SK-N-MC (cell line): Measurements from ENCODE around the gene PCGF3.

Experiments
- FOXP2 ChIP-seq: optimal IDR thresholded peaks from 2 replicates; pipeline ENCODE3; 2011; ENCODE audit warnings: mild to moderate bottlenecking, moderate library complexity; ENCODE audit not compliant: insufficient read depth; ENCODE audit errors: extremely low read length, control extremely low read depth
- POLR2AphosphoS5 ChIP-seq: IDR thresholded peaks from 2 replicates; pipeline ENCODE4 v1.6.1; 2012; ENCODE audit warnings: mild to moderate bottlenecking, low read depth, low read length, borderline replicate concordance

DNA sequence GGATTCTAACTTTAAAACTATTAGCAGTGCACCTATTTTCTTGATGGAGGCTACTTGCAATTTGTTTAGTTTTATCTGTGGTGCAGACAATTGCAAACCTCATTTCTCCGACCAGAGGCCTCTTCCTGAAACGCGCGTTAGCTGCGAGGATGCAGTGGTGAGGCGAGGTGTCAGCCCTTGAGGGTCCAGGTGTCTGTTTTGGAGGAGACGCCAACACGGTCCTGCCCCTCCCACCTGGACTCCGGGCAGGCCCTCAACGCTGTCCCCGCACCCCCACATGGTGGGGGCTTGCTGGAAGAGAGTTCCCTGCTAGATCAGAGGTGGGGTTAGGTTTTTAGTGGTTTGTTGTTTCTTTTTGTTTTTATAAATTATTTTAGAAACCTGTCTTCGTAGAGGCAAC is 34.4 kb downstream of the PCGF3 start:
- TF ChIP-seq POLR2AphosphoS5 (no peak), FOXP2 (no peak)
